ENCODE results near the gene PTH1R.

PTH1R gene

DNA sequence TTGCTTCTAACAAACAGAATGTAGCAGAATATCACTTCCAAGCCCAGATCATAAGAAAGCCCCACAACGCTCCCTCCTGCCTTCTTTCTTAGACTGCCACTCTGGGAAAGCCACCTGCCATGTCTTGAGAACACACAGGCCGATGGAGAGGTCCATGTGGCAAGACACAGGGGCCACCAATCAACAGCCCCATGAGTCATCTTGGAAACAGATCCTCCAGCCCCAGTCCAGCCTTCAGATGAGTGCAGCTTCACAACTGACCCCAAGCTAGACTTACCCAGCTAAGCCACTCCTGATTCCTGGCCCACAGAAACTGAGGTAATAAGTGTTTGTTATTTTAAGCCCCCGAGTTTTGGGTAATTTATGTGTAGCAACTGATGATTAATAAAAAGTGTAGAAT, 39.7 kb downstream of the PTH1R start:
- no peak for DNase-seq

DNA sequence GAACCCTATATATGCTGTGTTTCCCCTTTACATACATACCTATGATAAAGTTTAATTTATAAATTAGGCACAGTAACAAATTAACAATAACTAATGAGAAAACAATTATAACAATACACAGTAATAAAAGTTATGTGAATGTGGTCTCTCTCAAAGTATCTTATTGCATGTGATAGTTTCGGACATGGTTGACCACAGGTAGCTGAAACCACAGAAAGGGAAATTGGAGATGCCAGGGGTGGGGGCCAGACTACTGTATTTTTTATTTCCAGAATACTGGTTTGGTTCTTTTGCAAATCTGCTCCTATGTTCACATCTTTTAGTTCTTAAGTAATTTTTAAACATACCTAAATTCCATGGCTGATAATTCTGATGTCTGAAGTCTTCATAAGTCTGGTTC, 40.7 kb downstream of the PTH1R start:
- DNase-seq, result no peak

DNA sequence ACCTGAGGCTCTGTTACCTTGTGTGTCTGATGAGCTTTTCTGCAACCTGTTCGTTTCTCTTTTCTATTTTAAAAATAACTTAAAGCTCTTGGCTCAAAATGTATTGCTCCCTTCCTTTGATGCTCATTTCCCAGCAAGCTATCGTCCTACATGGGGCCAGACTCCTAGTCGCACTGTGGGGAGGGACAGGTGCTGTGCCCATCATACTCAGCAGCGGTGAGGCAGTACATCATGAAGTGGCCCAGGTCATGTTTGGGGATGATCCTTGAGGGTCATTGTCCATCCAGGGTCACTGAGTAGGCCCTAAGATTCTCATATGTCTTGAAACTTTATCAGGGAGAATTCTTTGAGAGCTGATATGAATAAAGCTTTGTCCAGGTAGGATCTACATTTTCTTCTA, 41.1 kb downstream of the PTH1R start:
- no peak for DNase-seq

DNA sequence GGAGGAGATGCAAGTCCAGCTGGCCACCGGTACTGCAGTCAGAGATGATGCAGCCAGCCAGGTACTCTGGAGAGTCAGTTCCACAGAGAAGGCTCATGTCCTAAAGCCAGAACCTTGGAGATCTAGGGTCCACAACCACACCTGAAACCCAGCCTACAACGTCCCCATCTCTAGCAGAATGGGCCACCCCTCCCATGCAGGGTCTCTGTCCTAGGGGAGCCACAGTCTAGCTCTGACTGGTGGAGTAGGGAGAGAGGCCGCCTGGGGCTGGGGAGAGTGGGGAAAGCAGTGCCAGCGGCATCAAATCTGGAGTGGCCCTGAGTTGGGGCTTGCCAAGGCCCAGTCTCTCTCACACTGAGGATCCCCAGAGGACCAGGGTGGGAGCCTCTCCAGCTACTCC, 43.5 kb downstream of the PTH1R start:
- no peak for DNase-seq

DNA sequence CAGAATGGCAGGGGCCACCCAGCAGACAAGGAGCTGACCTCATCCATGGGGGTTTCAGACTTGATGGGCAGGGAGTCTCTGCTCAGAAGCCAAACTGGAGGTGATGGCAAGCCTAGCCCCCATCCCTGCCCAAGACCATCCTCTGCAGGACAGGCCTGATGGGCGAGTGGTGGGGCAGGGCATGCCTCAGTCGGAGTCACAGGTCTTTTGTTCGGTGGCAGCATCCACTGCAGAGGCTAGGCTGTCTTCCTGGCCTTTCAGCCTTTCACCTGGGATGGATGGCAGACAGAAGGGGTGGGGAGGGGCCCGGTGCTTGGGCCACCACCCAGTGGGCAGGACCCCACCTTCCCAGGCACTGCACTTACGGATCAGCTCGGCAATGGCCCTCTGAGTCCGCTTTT, 44.4 kb downstream of the PTH1R start:
- no peak for DNase-seq

DNA sequence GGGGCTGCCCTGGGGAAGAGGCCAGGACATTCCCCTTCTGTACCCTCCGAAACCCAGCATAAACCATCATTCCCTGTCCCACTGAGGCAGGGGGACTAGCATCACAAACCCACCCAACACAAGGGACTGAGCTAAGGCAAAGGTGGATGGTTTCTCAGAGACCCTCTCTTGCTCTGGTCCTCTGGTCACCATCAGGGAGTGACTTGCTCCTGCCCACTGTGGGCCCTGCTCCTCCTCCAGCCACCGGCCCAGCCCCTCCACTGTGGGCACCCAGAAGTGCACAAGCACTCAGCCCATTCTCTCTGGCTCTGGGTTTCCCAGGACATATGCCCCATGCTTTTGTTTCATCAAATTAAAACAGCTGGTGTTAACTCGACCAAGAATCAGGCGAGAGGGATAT, 44.9 kb downstream of the PTH1R start:
- no peak for DNase-seq

DNA sequence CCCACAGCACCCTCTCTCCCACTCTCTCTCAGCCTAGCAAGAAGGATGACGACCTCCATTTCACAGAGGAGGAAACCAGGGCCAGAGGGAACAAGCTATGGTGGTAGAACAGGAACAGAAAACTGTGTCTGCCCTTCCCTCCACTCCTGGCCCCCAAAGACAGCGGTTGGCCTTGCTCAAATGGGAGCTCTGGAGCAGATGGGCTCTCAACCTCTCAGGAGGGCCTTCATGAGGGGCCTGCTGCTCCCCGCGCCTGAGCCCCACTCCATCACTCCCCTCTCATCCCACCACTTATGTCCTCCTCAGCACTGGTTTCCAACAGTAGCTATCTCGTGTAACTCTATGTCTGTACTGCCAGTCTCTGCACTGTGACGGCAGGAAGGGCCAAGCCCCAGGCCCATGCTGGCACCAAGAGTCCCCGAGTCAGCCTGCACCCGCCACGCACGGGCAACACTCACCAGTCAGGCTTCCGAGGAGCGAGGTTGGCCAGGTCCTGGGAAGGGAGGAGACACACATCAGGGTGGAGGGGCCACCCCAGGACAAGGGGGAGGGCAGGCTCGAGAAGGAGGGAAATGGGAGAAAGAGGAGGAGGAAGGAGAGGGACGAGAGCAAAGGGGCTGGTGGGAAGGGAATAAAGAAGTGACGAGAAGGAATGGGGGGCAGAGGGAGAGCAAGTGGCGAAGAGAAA, 45.5 kb downstream of the PTH1R start:
- no peak for DNase-seq

DNA sequence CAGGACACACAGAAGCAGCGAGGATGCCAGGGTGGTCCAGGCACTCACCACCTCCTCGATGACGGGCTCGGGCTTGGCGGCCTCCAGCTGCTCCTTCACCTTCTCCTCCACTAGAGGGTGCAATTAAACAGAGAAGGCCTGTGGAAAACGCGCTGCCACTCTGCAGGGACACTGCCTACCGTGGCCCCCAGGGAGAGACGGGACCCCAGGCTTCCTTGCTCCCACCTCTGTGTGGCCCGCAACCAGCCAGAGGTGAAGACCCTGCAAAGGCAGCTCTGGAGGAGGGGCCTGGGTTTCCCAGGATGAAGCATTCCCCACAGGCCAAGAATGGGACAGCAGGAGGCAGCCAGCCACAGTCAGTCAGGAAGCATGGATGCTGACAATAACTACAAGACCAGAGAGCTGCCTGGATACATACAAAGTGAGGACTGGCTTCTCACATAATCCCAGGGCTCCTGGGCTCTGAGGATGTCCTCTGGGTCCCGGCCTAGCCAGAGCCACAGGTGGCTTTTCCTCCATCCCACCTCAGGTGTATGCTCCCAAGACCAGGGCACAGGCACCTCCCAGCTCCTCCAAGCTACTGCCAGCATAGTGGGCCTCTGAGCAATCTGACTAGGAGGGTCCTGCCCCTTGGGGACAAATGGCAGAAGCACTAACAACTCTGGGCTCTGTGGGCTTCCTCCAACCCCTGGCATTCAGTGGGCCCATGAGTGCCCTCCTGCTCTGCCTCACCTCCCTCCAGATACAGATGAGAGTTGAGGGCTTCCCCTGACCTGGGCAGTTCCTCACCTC, 46.2 kb downstream of the PTH1R start:
- DNase-seq, result no peak

DNA sequence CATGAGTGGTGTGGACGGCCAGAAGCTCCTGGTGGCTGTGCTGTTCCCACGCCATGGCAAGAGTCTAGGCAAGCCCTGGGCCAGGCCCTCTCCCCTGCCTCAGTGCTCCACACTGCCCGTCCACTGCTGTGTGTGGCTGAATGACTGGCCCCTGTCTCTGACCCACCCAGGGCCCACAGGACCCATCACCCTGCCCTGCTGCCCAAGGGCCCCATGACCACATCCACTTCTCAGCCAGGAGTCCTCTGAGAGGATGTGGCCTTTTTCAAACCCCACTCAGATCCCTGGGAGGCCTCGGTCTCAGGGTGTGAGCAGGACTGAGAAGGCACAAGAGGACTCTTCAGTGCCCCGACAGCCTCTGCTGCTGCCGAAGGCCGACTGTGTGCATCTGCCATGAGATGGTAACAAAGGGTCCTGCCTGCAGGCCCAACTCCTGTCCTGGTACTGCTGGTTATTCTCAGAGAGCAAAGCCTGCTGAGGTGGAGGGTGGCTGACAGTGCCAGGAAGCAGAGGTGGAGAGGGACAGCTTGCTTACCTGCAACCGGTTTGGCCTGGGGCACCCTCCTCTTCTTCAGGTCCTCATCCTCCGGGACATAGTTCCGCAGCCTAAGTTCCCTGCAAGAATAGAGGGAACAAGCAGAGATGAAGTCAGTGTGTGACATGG, 47.5 kb downstream of the PTH1R start:
- DNase-seq, result no peak

DNA sequence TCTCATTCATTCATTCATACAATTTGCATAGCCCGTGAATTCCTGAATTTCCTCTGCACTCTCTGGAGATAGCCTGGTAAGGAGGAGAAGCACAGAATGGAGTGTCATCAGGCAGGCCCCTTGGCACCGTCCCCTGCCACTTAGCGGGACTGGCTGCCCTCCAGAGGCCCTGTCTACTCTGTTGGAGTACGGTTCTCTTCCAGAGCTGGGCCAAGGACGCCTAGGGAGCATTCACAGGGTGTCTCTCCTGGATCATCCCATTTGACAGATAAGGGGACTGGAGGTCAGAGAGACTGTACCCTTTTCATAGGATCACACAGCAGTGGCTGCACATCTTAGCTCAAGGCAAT, 48.0 kb downstream of the PTH1R start:
- no peak for DNase-seq

DNA sequence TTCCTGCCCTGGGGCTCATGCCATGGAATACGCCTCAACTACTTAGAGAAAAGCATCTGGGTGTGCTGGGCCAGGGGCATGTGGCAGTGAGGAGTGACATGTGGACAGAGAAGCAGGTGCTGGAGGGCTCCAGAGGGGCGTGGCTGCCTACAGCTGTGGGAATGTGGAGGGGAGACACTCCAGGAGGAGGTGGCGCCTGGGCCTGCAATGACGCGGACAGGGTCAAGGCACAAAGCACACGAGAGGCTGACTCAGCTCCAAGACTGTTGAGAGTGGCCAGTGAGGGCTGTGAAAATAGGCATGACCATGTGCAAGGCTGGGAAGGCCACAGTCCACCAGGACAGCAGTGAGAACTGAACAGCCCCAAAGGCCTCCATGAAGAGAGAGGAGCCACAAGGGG, 48.5 kb downstream of the PTH1R start:
- no peak for DNase-seq

DNA sequence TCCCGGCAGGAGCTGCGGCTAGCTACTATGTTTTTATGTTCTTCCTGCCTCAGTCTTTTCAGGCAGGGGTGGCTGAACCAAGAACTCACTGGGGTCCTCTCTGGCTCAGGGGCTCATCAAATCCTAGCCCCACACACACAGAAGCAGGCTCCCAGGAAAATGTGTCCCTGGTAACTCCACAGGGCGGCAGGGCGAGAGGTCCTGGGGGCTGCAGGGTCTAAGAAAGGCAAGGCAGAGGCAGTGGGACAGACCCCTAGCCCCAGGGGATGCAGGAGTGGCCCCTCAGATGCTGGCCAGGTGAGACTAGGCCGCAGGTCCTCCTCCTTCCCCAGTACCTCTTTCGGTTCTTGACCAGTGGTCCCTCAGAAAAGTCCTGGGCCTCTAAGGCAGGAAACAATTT, 48.9 kb downstream of the PTH1R start:
- no peak for DNase-seq

DNA sequence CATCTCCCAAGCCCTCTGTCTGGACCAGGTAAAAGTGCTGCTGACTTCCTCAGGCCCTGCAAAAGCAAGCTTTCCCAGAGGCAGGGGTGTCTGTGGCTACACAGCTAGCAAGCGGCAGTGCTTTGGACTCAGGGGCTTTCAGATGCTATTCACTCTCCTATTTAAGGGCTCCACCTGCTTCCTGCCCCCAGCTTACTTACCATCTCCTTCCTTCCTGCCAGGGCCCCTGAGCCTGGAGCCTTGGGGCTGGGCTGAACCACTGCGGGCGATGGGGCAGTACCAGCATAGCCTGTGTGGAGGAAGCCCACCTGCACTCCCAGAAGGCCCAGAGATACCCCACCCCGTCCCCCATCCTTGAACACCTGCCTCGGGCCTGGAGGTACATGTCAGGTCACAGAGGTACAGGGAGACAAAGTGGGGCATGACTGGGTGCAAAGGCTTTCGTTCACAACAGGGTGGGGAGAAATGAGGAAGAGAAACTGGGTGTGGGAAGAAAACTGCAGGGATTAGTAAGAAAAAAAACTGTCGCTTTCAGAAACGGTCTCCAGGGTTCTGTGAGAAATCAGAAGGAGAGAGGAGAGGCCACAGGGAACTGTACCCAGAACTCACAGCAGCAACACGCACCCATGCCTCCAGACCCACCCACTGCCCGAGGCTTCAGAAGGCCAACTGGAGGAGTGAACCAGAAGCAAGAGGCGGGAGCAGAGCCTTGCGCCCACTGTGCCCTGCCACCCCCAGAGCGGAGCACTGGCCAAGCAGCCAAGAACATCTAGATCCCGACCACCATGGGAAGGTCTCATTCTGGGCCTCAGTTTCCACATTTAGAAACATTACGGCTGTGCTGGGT, 49.6 kb downstream of the PTH1R start:
- DNase-seq, result no peak

DNA sequence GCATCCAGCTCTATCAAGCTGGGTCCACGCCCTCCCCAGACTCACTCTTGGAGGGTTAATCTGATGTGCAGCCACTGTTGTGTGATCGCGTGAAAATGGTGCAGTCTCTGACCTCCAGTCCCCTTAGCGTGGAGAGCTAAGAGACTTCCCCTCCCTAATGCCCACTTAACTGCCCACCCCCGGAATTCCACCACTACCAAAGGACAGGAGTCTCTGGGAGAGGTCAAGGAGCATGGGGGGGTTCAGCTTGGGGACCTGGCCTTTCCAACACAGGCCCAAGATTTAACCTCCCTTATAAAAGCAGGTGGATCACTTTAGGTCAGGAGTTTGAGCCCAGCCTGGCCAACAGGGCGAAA, 50.2 kb downstream of the PTH1R start:
- no peak for DNase-seq

DNA sequence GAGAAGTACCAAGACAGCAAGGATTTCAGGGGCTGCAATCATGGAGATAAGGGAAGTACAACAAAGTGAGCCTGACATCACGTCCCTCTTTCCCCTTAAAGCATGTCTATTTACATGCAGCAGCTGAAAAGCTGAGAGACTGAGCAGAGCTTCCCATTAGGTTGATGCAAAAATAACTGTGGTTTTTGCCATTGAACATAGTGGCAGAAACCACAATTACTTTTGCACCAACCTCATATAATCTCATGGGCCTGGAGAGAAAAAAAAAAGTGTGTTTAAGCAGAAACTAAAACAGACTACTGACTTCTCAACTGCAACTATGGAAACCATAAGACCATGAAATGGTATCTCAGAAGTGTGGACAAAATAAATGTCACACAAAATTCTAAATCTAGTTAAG, 50.8 kb downstream of the PTH1R start:
- DNase-seq, result no peak

DNA sequence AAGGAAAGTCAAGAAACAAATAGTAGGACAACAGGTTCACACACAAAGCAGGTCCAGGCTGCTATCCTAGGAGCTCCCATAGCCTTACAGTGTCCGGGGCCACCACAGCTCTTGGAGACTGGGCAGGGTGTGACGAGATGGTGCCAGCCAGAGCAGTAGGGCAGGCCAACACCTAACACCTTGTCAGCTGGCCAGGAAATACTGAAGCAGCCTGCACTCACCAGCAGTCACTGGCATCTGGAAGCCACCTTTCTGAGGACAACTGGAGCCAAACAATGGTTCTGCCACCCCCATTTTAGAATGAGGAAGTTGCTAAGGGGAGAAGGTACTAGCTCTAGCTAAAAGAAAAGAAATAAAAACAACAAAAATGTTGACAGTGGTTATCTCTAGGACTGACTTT, 51.8 kb downstream of the PTH1R start:
- DNase-seq, result no peak

DNA sequence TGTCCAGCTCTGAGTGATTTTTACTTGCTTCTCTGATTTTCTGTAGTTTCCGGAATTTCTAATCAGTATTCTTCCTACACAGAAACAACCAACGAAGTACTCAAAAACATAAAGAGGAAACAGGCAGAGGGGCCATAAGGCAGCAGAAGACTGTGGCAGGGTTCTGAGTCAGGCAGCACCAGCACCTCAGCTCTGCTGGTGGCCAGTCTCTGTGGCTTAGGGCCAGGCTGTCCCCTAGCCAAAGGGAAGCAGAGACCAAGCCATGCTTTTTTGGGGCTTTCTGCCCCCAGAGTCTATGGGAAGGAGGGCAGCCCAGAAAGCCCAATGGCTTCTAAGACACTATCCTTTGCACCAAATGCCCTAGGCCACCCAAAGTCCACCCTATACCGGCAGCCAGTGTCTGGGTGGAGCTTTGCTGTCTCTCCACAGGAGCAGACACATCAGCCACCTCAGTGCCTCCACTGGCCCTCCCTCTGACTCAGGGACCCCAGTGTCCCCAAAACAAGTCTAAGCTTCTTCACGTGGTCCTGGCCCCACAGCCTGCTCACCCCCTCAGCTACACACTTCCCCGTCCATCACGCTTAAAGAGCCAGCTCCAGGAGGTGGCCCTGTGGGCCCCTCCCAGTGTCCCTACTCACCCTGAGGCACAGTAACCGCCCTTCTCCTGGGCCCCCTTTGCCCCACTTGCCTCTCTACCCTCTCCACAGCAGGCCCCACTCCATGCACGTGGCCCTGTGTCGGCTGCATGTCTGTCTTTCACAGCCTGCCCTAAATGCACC, 52.8 kb downstream of the PTH1R start:
- DNase-seq, result no peak

DNA sequence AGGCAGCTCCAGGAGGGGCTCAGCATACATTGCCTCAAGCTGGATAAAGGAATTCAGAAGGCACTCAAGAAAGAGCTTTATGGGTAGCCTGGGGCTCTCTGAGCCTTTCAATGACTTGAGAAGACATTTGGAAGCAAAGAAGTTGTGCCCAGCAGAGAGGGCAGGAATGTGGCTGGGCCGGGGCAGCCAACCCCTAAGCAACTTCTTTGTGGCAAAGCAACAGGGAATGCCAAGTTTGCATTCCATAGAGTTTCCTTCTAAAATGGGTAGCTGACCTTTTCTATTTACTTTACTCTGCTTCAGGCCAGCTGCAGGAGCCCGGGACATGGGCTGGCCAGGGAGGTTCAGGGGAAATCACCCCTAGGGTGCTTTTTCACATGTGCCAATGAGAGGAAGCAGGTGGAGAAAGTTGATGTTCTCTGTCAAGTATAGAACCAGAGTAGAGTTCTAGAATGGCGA, 53.5 kb downstream of the PTH1R start:
- DNase-seq, result no peak

DNA sequence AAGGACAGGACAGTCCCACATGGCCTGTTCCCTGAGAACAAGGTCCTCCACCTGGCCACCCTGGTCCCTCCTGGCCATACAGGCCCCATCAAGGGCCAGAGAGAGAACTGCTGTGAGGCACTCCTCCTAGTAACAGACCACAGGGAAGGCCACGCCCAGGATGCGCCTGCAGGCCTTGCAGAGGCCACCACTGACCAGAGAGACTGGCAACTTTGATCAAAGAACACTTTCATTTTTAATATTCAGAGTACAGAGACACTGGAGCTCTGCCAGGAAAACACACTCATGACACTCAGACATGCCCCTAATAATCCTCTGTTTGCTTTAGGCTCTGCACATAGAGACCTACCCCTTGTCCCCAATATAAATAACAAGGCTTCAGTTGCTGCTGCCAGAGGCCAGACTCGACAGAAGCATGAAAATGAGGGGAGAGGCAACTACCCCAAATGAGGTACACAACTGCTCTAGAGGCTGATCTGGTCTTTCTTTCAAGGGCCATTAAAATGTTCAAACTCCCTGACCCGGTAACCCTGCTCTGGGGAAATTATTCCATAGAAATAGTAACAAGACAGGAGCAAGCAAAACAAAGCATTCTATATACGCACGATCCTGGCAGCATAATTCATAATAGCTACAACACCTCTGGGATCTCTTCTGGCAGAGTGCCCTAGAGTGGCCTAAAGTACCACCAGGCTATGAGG, 54.3 kb downstream of the PTH1R start:
- DNase-seq, result no peak

DNA sequence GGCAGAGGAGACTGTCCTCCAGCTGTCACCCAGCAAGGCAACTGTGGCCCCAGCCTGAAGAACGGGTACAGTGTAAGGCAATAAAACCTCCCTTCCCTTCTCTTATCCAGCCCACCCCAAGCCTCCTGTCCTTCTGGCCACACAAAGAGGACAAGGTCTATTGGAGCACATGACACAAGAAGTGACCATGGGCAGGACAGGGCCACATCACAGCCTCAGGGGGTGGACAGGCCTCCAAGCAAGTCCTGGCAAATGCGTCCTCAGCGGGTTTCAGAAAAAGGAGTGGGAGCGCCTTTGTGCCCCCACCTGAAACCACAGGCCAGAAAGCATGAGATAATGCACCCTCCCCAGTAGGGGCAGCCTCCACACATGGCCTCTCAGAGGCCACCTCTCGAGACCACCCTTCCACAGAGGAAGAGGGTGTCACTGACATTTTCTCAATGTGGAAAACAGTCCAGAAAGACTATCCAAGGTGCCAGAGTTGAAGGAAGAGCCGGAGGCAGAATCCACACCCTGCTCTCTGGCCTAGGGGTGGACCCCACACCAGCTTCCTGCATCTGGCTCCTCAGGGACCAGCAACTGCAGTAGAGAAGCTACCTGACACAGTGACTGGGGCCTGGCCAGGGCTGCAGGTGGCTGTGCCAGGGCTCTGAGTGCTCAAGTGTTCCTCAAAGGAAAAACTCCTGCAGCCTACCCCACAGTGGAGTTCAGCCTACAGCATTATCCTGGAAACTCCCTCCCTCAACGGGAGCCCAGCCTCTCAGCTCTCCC, 55.1 kb downstream of the PTH1R start:
- no peak for DNase-seq

DNA sequence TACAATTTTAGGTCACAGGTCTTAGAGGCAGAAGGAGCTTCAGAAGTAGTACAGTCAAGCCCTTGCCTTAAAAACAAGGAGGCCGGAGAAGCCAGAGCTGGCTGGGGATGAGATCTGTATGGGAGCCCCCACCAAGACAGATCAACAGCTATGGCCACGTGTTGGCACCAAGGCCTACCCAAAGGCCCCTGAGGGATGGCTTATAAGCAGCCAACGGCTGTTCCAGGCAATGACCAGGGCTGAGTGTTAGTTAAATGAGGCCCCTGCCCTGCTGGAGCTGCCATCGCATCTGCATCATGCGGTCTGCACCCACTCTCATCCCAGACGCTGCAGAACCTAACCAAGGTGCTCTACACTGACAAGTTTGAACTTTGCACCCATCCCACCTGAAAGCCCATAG, 55.7 kb downstream of the PTH1R start:
- no peak for DNase-seq
